HL-60/S4 treated with phorbol 12-myristate 13-acetate at 8.2 ng/mL for 4 days and 3 days (cell line): ENCODE measurements around the gene SLC9C2.
"Not testable (repeated sequence)": the region's sequence is repeated elsewhere in the genome, so short reads cannot be mapped to it uniquely, and the experiment has no call there.

ENCODE experiments used
- in situ Hi-C: fragments of 300-500 bp; cut with MboI; formaldehyde crosslinking; loops from 2 replicates; pipeline ENCODE4 v1.15.0; 2022; ENCODE audit warnings: low sequenced_read_pairs

Gene SLC9C2, protein sequence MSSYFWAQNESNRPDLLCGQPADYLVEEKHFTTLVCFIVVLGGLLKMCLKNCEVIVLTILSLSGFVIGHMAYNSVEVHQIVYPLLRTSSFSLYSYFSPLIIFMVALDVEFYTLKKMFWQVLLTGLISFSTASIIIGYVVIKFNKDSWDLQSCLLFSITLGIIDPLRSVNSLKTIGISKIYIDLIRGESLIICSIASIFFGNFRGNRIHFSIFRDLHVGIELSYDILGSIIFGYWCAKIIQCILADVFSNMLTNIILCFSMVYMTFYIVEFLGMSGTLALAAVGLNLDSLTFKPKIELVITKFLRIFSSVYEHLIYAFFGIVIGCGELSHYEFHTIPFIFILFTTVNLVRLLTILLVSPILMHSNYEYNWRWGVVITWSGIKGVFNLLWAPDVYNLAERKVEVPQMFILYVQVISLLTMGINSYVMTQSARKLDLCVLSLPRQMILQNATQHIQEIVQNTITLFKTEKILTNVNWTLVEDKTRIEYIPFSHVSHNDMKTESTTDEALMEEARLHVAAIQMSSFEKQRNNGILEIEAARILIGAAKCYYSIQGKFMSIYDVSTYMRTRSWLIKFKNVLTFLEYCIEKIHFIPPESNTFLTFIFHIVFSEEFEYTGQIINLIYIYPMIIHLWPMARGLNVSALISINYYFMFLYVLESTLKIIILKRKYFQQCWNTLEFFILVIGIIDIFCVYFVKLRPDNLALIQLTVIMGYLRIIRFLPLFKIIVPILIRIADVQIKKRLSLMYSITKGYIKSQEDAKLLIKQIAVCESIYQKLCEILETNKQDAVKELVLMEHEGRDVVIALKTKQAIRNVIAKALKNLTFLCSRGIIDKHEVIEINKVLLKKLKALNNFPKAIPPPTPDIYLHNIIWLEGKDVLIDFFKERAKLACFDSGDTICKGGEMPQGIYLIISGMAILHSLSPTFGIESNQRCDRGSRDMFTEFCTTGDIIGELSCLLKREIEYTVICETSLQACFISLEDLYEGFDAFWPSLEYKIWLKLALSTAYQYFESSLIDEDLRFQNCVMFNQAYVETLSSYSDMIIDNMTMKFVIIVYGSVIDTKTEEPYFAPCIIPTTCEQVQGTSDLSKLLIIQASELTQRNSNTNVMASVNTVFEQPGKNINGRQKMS

DNA sequence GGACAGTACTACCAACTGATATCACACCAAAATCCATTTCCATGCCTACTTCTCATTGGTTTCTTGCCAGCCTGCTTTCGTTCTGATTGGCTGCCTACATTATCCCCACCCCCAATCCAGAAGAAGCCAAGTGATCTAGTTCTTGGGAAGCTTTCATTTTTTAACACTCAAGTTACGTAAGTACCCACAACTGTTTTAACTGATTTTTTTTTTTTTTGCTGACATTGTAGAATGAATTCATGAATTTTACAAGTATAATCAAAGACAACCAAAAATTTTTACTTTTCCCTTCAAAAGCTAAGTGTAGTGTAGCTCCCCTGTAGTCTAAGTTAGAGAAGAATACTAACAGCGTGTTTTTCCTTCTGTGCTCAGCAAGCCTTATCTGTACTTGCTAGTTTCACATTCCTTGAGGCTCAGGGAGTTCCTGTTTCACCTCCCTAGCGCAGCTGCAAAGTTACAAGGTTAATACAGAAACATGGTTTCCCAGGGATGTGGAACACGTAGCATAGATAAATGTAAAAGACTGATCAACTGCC lies at the start of gene SLC9C2:
Gene SLC9C2, minus strand, starts transcription at position 17 of the 536 bp plus-strand sequence. CDS start 1,296 bp downstream, outside the sequence.
- in situ Hi-C loops = no loop called here

DNA sequence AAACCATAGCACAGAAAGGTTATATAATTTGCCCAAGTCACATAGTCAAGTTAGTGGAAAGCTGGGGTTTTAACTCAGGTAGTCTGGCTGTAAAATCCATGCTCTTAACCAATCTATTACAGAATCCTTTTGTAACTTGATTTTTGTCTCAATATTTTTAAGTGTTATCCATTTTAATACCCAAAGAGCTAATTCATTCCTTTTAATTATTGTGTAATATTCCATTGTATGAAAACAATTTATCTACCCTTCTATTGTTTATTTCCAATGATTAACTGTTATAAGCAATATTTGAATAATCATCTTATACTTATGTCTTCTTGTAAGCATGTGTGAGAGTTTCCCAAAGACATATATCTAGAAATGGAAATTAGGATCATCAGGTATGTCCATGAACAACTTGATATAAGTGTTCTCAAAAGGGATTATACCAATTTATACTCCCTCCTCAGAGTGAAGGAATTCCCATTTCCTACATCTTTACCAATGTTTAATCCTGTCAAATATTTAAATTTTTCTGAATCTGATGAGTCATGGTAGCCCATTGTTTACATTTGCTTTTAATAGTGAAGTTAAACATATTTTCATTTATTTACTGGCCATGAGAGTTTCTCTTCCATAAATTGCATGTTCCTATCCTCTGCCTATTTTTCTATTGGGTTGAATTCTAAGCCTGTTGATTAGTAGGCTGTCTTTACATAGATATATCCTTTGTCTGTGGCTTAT lies 46.2 kb upstream of the SLC9C2 start:
- in situ Hi-C loops = no loop called here

DNA sequence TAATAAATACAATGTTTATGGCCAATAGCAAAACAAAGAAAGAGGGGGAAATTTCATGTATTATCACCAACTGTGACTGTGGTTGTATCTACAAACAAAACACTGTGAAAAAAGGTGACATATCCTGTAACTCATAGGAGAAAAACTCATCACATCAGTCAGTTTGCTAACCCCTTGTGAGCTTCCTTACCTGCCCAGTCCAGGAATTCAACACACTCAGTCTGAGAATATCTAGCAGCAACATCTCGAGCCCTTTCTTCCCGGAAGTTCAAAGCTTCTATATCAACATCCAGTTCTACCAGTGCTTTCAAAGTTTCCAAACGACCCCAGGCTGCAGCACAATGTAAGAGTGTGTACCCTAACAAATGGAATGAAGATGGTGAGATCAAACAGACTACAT lies 43.8 kb upstream of the SLC9C2 start:
- in situ Hi-C loops = no loop called here

DNA sequence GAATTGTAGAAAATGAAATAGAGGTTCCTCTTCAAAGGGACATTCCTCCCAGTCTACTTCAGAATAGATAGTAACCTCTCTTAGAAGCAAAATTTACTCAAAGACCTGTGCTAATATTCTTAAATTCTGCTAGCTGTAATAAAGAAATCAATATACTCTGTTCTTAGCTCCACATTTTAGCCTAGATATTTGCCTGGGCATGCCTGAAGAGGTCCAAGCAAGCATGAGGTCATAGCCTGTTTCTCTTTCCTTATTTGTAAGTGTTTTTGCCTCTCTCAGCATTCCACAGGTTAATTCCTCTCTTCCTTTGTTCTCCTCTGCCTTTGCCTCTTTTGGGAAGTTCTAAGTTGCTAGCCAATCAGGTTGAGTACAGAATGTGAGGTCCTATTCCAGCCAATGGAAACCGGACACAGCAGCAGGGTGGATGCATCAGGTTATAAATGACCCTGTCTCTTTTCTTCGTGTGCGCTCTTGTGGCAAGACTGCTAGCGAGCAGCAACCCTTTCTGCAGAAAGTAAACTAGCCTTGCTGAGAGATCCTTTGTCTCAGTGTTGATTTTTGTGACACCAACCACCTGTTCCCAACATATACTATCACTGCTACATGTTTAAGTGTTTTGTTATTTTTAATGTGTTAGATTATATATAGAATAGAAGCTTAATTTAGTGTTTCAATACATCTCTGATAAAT lies 39.7 kb upstream of the SLC9C2 start:
- in situ Hi-C loops = not testable (repeated sequence)

DNA sequence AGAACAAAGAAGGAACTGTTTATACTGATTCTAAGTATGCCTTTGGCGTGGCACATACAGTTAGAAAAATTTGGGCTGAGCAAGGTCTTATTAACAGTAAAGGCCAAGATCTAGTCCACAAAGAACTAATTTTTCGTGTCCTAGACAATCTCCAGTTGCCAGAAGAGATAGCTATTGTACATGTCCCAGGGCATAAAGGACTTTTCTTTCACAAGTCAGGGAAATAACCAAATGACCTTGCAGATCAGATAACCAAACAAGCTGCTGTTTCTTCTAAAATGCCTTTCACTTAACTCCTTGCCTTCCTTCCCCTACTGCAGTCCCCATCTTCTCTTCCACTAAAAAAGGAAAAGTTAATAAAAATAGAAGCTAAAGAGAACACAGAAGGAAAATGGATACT lies 36.2 kb upstream of the SLC9C2 start:
- in situ Hi-C loops = no loop called here

DNA sequence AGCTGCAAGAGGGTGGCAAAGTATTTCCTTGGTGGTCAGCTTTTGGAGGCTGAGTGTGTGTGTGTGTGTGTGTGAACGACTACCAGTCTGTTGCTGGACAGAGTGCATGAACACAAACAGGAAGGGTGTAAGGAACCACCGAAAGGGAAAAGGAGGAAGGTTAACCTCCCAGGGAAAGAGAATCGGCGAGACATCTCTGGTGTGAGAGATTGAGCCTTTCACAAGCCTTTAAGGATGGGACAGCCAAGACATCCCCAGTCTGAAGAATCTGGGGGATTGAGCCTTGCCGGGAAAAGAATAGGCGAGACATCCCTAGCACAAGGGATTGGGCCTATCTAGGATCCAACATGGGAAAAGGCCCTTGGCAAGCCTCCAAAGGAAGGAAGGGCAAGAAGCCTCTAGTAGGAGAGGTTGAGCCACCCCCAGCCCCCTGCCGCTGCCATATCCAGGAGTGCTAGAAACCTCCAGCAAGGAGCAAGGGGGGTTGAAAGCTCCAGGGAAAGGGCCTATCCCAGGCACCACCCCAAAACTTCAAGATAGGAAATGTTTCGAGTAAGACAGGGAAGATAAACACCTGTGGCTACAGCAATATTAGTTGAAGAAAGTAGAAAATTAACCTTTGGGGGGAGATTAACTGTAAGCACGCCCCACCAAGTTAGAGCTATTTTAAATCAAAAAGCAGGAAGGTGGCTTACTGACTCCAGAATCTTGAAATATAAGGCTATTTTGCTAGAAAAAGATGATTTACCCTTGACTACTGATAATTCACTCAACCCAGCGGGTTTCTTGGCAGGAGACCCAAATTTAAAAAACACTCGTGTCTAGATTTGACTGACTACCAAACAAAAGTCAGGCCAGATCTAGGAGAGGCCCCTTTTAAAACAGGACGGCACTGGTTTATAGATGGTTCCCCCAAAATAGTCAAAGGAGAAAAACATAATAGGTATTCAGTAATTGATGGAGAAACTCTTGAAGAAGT lies 35.5 kb upstream of the SLC9C2 start:
- in situ Hi-C loops = no loop called here

DNA sequence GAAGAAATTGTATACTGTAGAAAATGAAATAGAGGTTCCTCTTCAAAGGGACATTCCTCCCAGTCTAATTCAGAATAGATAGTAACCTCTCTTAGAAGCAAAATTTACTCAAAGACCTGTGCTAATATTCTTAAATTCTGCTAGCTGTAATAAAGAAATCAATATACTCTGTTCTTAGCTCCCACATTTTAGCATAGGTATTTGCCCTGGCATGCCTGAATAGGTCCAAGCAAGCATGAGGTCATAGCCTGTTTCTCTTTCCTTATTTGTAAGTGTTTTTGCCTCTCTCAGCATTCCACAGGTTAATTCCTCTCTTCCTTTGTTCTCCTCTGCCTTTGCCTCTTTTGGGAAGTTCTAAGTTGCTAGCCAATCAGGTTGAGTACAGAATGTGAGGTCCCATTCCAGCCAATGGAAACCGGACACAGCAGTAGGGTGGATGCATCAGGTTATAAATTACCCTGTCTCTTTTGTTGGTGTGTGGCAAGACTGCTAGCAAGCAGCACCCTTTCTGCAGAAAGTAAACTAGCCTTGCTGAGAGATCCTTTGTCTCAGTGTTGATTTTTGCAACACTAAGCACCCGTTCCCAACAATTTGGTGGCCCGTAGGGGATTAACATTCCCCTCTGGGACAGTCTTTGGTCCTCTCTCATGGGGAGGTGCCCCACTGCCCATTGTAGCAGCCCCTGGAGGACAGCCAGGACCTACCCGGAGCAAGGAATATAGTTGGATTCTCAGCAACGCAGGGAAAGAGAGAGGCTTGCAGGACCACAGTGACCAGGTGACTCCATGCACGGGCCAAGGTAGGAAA lies 34.6 kb upstream of the SLC9C2 start:
- in situ Hi-C loops = not testable (repeated sequence)

DNA sequence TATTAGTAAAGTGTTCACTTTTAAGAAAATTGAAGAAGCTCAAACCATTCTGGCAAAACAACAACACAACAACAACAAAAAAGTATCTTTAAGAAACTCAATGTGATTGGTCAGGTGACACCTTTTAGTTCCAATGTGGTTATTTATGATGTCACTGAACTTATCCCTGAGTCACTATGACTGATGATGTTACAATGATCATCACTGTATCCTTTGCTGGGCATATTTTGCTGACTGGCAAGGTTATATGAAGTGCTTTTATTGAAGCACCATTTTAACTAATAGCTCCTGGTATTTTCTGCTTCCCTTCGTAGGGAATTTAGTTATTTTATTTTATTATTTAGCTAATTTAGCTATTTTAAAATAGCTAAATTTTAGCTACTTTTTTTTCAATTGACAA lies 32.2 kb upstream of the SLC9C2 start, which contains the start of gene TEX50:
Gene TEX50, plus strand, starts transcription at position 223 of the 400 bp plus-strand sequence. CDS start 184 bp downstream, outside the sequence.
- in situ Hi-C loops = no loop called here

DNA sequence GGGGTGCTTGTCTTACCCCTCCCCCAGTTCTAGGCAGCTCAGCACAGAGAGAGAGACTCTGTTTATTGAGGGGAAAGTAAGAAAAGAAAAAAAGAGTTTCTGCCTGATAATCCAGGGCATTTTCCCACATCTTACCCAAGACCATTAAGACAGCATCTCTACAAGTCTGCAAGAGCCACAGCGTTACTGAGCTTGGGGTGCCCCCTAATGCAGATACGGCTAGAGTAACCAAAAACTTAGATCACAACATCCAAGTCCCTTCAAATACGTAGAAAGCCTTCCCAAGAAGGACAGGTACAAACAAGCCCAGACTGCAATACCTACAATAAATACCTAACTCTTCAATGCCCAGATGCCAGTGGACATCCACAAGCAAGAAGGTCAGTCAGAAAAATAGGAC lies 26.0 kb upstream of the SLC9C2 start:
- in situ Hi-C loops = no loop called here

DNA sequence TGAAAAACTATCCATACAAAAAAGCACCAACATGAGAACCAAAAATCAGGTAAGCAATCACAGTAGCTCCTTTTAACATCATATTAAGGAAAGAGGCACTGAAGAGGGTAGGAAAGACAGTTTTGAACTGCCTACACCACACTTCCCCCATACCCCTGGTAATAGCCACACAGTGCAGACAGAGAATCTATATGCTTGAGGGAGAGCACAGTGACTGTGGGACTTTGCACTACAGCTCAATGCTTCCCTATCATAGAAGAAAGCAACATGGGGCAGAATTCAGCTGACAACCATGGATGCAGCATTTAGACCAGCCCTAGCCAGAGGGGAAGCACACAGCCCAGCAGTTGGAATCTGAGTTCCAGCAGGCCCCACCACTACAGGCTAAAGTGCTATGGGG lies 24.4 kb upstream of the SLC9C2 start:
- in situ Hi-C loops = no loop called here

DNA sequence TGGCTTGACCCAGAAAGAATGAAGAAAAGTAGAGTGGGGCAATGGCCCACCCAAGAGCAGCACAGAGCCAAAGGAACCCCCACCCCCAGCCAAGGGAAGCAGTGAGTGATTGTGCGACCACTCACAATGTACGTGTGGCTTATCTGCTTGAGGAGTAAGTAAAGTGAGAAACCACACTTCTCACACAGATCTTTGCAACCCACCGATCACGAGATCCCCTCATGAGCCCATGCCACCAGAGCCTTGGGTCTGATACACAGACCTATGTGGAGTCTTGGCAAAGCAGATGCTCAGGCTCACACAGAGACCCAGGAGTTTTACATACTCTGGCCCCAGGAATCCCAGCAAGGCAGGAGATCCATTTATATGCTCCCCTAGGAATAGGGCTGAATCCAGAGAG lies 14.0 kb upstream of the SLC9C2 start:
- in situ Hi-C loops = no loop called here

DNA sequence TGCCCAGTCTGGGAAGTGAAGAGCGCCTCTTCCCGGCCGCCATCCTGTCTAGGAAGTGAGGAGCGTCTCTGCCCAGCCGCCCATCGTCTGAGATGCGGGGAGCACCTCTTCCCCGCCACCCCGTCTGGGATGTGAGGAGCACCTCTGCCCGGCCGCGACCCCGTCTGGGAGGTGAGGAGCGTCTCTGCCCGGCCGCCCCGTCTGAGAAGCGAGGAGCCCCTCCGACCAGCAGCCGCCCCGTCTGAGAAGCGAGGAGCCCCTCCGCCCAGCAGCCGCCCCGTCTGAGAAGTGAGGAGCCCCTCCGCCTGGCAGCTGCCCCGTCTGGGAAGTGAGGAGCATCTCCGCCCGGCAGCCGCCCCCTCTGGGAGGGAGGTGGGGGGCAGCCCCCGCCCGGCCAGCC lies 10.2 kb upstream of the SLC9C2 start:
- in situ Hi-C loops = not testable (repeated sequence)

DNA sequence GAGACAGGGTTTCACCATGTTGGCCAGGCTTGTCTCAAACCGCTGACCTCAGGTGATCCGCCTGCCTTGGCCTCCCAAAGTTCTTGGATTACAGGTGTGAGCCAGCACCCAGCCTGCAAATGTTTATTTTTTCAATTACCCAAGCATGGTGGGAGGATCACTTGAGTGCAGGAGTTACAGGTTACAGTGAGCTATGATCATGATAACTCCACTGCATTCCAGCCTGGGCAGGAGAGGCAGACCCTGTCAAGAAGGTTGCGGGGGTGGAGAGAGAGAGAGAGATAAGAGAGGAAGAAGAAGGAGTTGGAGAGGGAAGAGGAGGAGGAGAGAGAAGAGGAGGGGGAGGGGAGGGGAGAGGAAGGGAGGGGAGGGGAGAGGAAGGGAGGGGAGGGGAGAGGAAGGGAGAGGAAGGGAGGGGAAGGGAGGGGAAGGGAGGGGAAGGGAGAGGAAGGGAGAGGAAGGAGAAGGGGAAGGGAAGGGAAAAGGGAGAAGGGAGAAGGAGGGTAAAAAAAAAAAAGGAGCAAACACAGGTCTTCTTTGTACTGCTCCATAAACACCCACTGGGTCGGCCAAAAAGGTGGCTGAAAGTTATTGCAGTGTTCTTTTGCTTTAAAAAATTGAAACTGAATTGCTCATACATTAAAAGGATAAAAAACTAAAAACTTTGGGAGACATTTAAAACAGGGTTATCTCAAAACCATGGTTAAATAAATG lies 5.8 kb upstream of the SLC9C2 start:
- in situ Hi-C loops = no loop called here

DNA sequence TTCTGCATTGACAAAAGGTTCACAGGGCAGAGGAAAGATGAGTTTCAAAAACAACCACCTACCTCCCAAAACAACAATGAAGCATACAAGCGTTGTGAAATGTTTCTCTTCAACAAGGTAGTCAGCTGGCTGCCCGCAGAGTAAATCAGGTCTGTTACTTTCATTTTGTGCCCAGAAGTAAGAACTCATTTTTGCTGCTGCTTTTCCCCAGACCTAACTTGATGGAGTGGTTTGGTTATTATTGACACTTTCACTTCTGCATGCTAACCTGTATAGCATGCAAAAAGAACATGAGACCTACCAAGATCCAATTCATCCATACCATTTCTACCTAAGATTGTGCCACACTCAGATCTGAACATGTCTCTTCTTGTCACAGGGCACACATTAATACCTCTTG lies 1.3 kb downstream of the SLC9C2 start:
- in situ Hi-C loops = no loop called here

DNA sequence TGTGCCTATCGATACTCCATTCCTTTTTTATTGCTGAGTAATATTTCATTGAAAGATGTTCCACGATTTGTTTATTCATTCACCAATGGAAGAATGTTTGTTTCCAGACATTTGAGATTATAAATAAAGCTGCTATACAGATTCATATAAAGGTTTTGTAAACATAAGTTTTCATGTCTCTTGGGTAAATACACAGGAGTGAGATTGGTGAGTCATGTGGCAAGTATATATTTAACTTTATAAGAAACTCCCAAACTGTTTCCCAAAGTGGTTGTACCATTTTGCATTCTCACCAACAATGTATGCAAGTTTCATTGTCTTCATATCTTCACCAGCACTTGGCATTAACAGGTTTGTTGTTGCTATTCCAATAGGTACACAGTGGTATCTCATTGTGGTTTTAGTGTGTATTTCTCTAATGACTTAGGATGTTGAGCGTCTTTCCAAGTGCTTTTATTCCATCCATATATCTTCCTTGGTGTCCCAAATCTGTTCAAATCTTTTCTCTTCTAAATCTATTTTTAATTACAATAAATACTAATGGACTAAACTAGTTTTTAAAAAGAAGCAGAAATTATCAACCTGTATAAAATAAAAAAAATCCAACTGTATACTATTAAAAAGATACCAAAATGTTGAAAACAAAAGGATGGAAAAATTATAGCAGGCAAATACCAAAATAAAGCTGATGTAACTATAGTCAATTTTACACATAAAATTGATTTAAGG lies 6.6 kb downstream of the SLC9C2 start:
- in situ Hi-C loops = no loop called here

DNA sequence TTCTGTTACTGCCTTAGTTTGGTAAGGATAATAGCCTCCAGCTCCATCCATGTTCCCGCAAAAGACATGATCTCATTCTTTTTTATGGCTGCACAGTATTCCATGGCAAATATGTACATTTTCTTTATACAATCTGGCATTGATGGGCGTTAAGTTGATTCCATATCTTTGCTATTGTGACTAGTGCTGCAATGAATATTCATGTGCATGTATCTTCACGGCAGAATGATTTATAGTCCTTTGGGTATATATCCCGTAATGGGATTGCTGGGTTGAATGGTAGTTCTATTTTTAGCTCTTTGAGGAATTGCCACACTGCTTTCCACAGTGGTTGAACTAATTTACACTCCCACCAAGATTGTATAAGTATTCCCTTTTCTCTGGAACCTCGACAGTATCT lies 11.7 kb downstream of the SLC9C2 start:
- in situ Hi-C loops = not testable (repeated sequence)

DNA sequence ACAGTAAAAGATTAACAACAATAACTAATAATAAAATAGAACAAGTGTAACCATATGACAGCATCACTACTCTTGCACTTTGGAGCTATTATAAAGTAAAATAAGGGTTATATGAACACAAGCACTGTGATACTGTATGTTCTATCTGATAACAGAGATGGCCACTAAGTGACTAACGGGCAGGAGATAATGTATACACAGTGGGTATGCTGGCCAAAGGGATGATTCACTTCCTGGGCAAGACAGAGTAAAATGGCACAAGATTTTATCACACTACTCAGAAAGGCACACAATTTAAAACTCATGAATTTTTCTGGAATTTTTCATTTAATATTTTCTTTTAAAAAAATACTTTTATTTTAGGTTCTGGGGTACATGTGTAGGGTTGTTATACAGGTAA lies 12.3 kb downstream of the SLC9C2 start:
- in situ Hi-C loops = no loop called here
